ENCODE results near the gene KCNMB2. TPM values are rescaled to one million over a fixed set of nuclear protein-coding genes. Genes with fewer than 3 reads are reported as not detected.

KCNMB2 gene
- total RNA-seq, 1 experiment from 2014 or later = not detected

GRCh38 chr3:178711753-178712152 is 175.5 kb downstream of the KCNMB2 start:
- ChIA-PET POLR2A (no interaction called here), CTCF (no interaction called here)
- no peak overlapping the region for H3K4me3 ChIP-seq (ENCODE audit: low read depth, low read length)
- H3K9me3 ChIP-seq = no peaks in the 10 kb centered on the region
- TF ChIP-seq CTCF (IDR thresholded peaks at IDR 0.05; ENCODE audit: insufficient read depth in 1 of 2, low read depth in 1 of 2, low read length in 1 of 2, severe bottlenecking in 1 of 2, unreplicated experiment in 1 of 2) = no peak
- no TSS peak for BruUV-seq (replicated peaks)
- DNase-seq = no peak
- H3K36me3 ChIP-seq (ENCODE audit: control insufficient read depth, insufficient read depth, low read length) = no peaks in the 10 kb centered on the region
- no peaks in the 10 kb centered on the region for H3K27me3 Mint-ChIP-seq (ENCODE audit: insufficient read depth, unreplicated experiment)
- no peak overlapping the region for H3K4me3 Mint-ChIP-seq (ENCODE audit: unreplicated experiment)
- peaks cover 7% of the 10 kb centered on the region for H3K9me3 Mint-ChIP-seq (ENCODE audit: unreplicated experiment)
- H3K4me1 ChIP-seq = no peaks in the 10 kb centered on the region
- H3K4me1 Mint-ChIP-seq (ENCODE audit: low read depth, unreplicated experiment) = no peaks in the 10 kb centered on the region
- H3K27me3 ChIP-seq (replicated peaks; ENCODE audit: control insufficient read depth, insufficient read depth, low read length) = no peaks in the 10 kb centered on the region
- H3K27ac Mint-ChIP-seq (ENCODE audit: unreplicated experiment) = no peak overlapping the region
- intact Hi-C loops (cut with micrococcal nuclease; ENCODE audit: unreplicated experiment) = loop anchor here (10.0 kb wide), 1 partner anchor 253 kb away; no protein-coding TSS in a partner anchor
- H3K36me3 Mint-ChIP-seq (ENCODE audit: insufficient read depth, unreplicated experiment) = no peaks in the 10 kb centered on the region

GRCh38 chr3:178712247-178712646 is 176.0 kb downstream of the KCNMB2 start:
- POLR2A ChIA-PET = no interaction called here
- Mint-ChIP-seq H3K36me3 (ENCODE audit: insufficient read depth, unreplicated experiment) (peaks cover 2% of the 10 kb centered on the region), H3K27ac (ENCODE audit: unreplicated experiment) (no peak overlapping the region), H3K4me1 (ENCODE audit: low read depth, unreplicated experiment) (no peaks in the 10 kb centered on the region), H3K9me3 (ENCODE audit: unreplicated experiment) (peaks cover 7% of the 10 kb centered on the region), H3K4me3 (ENCODE audit: unreplicated experiment) (no peak overlapping the region), H3K27me3 (ENCODE audit: insufficient read depth, unreplicated experiment) (no peaks in the 10 kb centered on the region)
- H3K4me3 ChIP-seq (ENCODE audit: low read depth, low read length) = no peak overlapping the region
- H3K9me3 ChIP-seq = no peaks in the 10 kb centered on the region
- no peaks in the 10 kb centered on the region for H3K36me3 ChIP-seq (ENCODE audit: control insufficient read depth, insufficient read depth, low read length)
- BruUV-seq (replicated peaks) = no TSS peak
- DNase-seq = no peak
- H3K4me1 ChIP-seq = no peaks in the 10 kb centered on the region
- intact Hi-C loops (cut with micrococcal nuclease; ENCODE audit: unreplicated experiment) = loop anchor here (10.0 kb wide), 1 partner anchor 253 kb away; no protein-coding TSS in a partner anchor
- no peak for TF ChIP-seq CTCF (IDR thresholded peaks at IDR 0.05; ENCODE audit: insufficient read depth in 1 of 2, low read depth in 1 of 2, low read length in 1 of 2, severe bottlenecking in 1 of 2, unreplicated experiment in 1 of 2)
- H3K27me3 ChIP-seq (replicated peaks; ENCODE audit: control insufficient read depth, insufficient read depth, low read length) = no peaks in the 10 kb centered on the region
- CTCF ChIA-PET = no interaction called here

- Histone ChIP-seq H3K27me3 (replicated peaks; ENCODE audit: control insufficient read depth, insufficient read depth, low read length) (no peaks in the 10 kb centered on the region), H3K9me3 (no peaks in the 10 kb centered on the region), H3K4me1 (no peaks in the 10 kb centered on the region), H3K36me3 (ENCODE audit: control insufficient read depth, insufficient read depth, low read length) (no peaks in the 10 kb centered on the region), H3K4me3 (ENCODE audit: low read depth, low read length) (no peak overlapping the region)
- POLR2A ChIA-PET = no interaction called here
- no peak overlapping the region for H3K27ac Mint-ChIP-seq (ENCODE audit: unreplicated experiment)
- no peak for DNase-seq
- TF ChIP-seq CTCF (IDR thresholded peaks at IDR 0.05; ENCODE audit: insufficient read depth in 1 of 2, low read depth in 1 of 2, low read length in 1 of 2, severe bottlenecking in 1 of 2, unreplicated experiment in 1 of 2) = no peak
- peaks cover 4% of the 10 kb centered on the region for H3K36me3 Mint-ChIP-seq (ENCODE audit: insufficient read depth, unreplicated experiment)
- intact Hi-C loops (cut with micrococcal nuclease; ENCODE audit: unreplicated experiment) = loop anchor here (10.0 kb wide), 1 partner anchor 250 kb away; no protein-coding TSS in a partner anchor
- H3K4me1 Mint-ChIP-seq (ENCODE audit: low read depth, unreplicated experiment) = no peaks in the 10 kb centered on the region
- H3K9me3 Mint-ChIP-seq (ENCODE audit: unreplicated experiment) = peaks cover 7% of the 10 kb centered on the region
- H3K27me3 Mint-ChIP-seq (ENCODE audit: insufficient read depth, unreplicated experiment) = no peaks in the 10 kb centered on the region
- BruUV-seq (replicated peaks) = no TSS peak
- CTCF ChIA-PET = no interaction called here
- no peak overlapping the region for H3K4me3 Mint-ChIP-seq (ENCODE audit: unreplicated experiment)
Observed at GRCh38 chr3:178714925-178715832, 178.9 kb downstream of the KCNMB2 start.

Measured in Caco-2 (cell line).